ENCODE measurements around the gene UMODL1.

Gene UMODL1

GRCh38 chr21:42079939-42080787 lies 9.0 kb downstream of the UMODL1 start:
- TF ChIP-seq EZH2phosphoT487 (IDR thresholded peaks at IDR 0.05; ENCODE audit: low read length): no peak
- TF ChIP-seq EZH2 (optimal IDR thresholded peaks at IDR 0.05; ENCODE audit: low read depth, low read length): no peak
- TF ChIP-seq CTCF (IDR thresholded peaks at IDR 0.05; ENCODE audit: low read length): no peak
- Histone ChIP-seq H3K79me2 (ENCODE audit: low read length) (no peaks in the 10 kb centered on the region), H4K20me1 (ENCODE audit: insufficient read depth, low read length) (no peaks in the 10 kb centered on the region), H3K36me3 (replicated peaks; ENCODE audit: insufficient read depth, low read length) (no peaks in the 10 kb centered on the region), H3K4me1 (ENCODE audit: low read length) (peaks cover 22% of the 10 kb centered on the region), H3K9me3 (replicated peaks; ENCODE audit: insufficient read depth, low read length) (no peaks in the 10 kb centered on the region), H3K27ac (ENCODE audit: low read length) (no peak overlapping the region), H3K4me2 (ENCODE audit: low read depth, low read length) (no peak overlapping the region), H3K9me2 (replicated peaks; ENCODE audit: insufficient read depth, low read length) (no peaks in the 10 kb centered on the region), H3K27me3 (replicated peaks; ENCODE audit: insufficient read depth, low read length) (no peaks in the 10 kb centered on the region), H3K9ac (ENCODE audit: low read length) (no peak overlapping the region), H2AFZ (ENCODE audit: low read length) (no peak overlapping the region), H3F3A (ENCODE audit: insufficient read depth, low read length) (peaks cover 13% of the 10 kb centered on the region), H3K4me3 (ENCODE audit: low read length) (no peak overlapping the region)
- no peak for DNase-seq

GRCh38 chr21:42080788-42081083 lies 9.6 kb downstream of the UMODL1 start:
- H3K27ac ChIP-seq (ENCODE audit: low read length): no peak overlapping the region
- H3K79me2 ChIP-seq (ENCODE audit: low read length): no peaks in the 10 kb centered on the region
- H3K9ac ChIP-seq (ENCODE audit: low read length): no peak overlapping the region
- no peaks in the 10 kb centered on the region for H3K27me3 ChIP-seq (replicated peaks; ENCODE audit: insufficient read depth, low read length)
- H3K36me3 ChIP-seq (replicated peaks; ENCODE audit: insufficient read depth, low read length): no peaks in the 10 kb centered on the region
- no peaks in the 10 kb centered on the region for H3K9me2 ChIP-seq (replicated peaks; ENCODE audit: insufficient read depth, low read length)
- H3K4me3 ChIP-seq (ENCODE audit: low read length): no peak overlapping the region
- H3K4me2 ChIP-seq (ENCODE audit: low read depth, low read length): no peak overlapping the region
- peaks cover 22% of the 10 kb centered on the region for H3K4me1 ChIP-seq (ENCODE audit: low read length)
- H2AFZ ChIP-seq (ENCODE audit: low read length): no peak overlapping the region
- no peaks in the 10 kb centered on the region for H3K9me3 ChIP-seq (replicated peaks; ENCODE audit: insufficient read depth, low read length)
- TF ChIP-seq EZH2phosphoT487 (IDR thresholded peaks at IDR 0.05; ENCODE audit: low read length) (no peak), CTCF (IDR thresholded peaks at IDR 0.05; ENCODE audit: low read length) (no peak), EZH2 (optimal IDR thresholded peaks at IDR 0.05; ENCODE audit: low read depth, low read length) (no peak)
- H4K20me1 ChIP-seq (ENCODE audit: insufficient read depth, low read length): no peaks in the 10 kb centered on the region
- no peak for DNase-seq
- H3F3A ChIP-seq (ENCODE audit: insufficient read depth, low read length): peaks cover 13% of the 10 kb centered on the region

- Histone ChIP-seq H2AFZ (ENCODE audit: low read length) (no peak overlapping the region), H3K27me3 (replicated peaks; ENCODE audit: insufficient read depth, low read length) (no peaks in the 10 kb centered on the region), H4K20me1 (ENCODE audit: insufficient read depth, low read length) (no peaks in the 10 kb centered on the region), H3K9me2 (replicated peaks; ENCODE audit: insufficient read depth, low read length) (no peaks in the 10 kb centered on the region), H3K4me2 (ENCODE audit: low read depth, low read length) (no peak overlapping the region), H3K9me3 (replicated peaks; ENCODE audit: insufficient read depth, low read length) (no peaks in the 10 kb centered on the region), H3K4me1 (ENCODE audit: low read length) (peaks cover 22% of the 10 kb centered on the region), H3K27ac (ENCODE audit: low read length) (no peak overlapping the region), H3K4me3 (ENCODE audit: low read length) (no peak overlapping the region), H3K36me3 (replicated peaks; ENCODE audit: insufficient read depth, low read length) (no peaks in the 10 kb centered on the region), H3K79me2 (ENCODE audit: low read length) (no peaks in the 10 kb centered on the region), H3F3A (ENCODE audit: insufficient read depth, low read length) (peaks cover 13% of the 10 kb centered on the region), H3K9ac (ENCODE audit: low read length) (no peak overlapping the region)
- no peak for DNase-seq
- TF ChIP-seq CTCF (IDR thresholded peaks at IDR 0.05; ENCODE audit: low read length) (no peak), EZH2phosphoT487 (IDR thresholded peaks at IDR 0.05; ENCODE audit: low read length) (no peak), EZH2 (optimal IDR thresholded peaks at IDR 0.05; ENCODE audit: low read depth, low read length) (no peak)
These were observed 10.0 kb downstream of the UMODL1 start for GRCh38 chr21:42081138-42081537.

All from MM.1S (cell line).